ENCODE results near the gene PCDHGA1.

- TF ChIP-seq CTCF (IDR thresholded peaks at IDR 0.05; ENCODE audit: low read length) = no peak
- TF ChIP-seq EZH2 (optimal IDR thresholded peaks at IDR 0.05; ENCODE audit: low read depth, low read length) = no peak
Observed at GRCh38 chr5:141533897-141534296, 203.6 kb downstream of the PCDHGA1 start.
